Measurements from ENCODE around the gene CHST15.

The CHST15 gene

DNA sequence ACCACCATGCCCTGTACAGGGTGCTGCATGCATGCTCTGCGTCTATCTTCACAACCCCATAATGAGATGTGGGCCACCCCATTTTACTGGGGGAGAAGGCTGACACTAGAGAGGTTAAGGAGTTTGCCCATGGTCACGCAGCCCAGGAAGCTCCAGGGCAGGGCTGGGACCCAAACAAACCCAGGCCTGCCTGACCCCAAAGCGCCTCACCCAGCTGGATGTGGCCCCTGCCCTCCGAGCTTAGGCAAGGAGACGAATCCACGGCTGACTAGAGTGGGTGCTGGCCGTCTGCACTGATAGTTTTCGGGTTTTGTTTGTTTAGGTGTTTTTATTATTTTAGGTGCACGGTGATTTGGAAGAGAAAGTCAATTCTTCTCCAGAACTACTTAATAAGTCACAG is 65.7 kb downstream of the CHST15 start:
- Mint-ChIP-seq H3K4me1 (peaks cover 45% of the 10 kb centered on the region), H3K36me3 (ENCODE audit: low read depth) (no peaks in the 10 kb centered on the region), H3K27ac (no peak overlapping the region), H3K27me3 (ENCODE audit: low read depth, poor library complexity) (peaks cover 8% of the 10 kb centered on the region), H3K4me3 (no peak overlapping the region), H3K9me3 (no peaks in the 10 kb centered on the region)
- no peak for TF ChIP-seq CTCF (IDR thresholded peaks at IDR 0.05)
- DNase-seq, result no peak

GRCh38 chr10:124027031-124027611 is 66.3 kb downstream of the CHST15 start:
- TF ChIP-seq CTCF (IDR thresholded peaks at IDR 0.05), result no peak
- DNase-seq, result no peak
- no peaks in the 10 kb centered on the region for H3K36me3 Mint-ChIP-seq (ENCODE audit: low read depth)
- no peak overlapping the region for H3K27ac Mint-ChIP-seq
- H3K4me3 Mint-ChIP-seq, result no peak overlapping the region
- peaks cover 49% of the 10 kb centered on the region for H3K4me1 Mint-ChIP-seq
- peaks cover 13% of the 10 kb centered on the region for H3K27me3 Mint-ChIP-seq (ENCODE audit: low read depth, poor library complexity)
- no peaks in the 10 kb centered on the region for H3K9me3 Mint-ChIP-seq

DNA sequence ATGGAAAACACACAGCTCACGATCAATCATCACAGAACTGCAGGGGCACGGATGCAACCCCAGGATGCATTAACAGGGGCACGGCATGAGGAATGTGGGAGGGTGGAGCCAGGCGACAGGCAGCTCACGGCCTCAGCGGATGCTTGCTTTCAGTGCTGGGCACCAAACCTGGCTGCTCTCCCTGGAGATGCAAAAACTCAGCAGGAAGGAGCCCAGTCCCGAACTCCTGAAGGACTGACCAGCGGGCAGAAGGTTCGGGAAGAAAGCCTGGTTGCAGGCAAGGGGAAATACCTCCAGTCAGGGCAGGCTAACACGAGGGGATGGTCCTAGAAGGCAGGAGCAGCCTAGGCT is 66.8 kb downstream of the CHST15 start:
- peaks cover 54% of the 10 kb centered on the region for H3K4me1 Mint-ChIP-seq
- no peak overlapping the region for H3K27ac Mint-ChIP-seq
- H3K9me3 Mint-ChIP-seq, result no peaks in the 10 kb centered on the region
- H3K36me3 Mint-ChIP-seq (ENCODE audit: low read depth), result no peaks in the 10 kb centered on the region
- H3K4me3 Mint-ChIP-seq, result no peak overlapping the region
- peaks cover 19% of the 10 kb centered on the region for H3K27me3 Mint-ChIP-seq (ENCODE audit: low read depth, poor library complexity)
- no peak for TF ChIP-seq CTCF (IDR thresholded peaks at IDR 0.05)
- DNase-seq, result no peak

DNA sequence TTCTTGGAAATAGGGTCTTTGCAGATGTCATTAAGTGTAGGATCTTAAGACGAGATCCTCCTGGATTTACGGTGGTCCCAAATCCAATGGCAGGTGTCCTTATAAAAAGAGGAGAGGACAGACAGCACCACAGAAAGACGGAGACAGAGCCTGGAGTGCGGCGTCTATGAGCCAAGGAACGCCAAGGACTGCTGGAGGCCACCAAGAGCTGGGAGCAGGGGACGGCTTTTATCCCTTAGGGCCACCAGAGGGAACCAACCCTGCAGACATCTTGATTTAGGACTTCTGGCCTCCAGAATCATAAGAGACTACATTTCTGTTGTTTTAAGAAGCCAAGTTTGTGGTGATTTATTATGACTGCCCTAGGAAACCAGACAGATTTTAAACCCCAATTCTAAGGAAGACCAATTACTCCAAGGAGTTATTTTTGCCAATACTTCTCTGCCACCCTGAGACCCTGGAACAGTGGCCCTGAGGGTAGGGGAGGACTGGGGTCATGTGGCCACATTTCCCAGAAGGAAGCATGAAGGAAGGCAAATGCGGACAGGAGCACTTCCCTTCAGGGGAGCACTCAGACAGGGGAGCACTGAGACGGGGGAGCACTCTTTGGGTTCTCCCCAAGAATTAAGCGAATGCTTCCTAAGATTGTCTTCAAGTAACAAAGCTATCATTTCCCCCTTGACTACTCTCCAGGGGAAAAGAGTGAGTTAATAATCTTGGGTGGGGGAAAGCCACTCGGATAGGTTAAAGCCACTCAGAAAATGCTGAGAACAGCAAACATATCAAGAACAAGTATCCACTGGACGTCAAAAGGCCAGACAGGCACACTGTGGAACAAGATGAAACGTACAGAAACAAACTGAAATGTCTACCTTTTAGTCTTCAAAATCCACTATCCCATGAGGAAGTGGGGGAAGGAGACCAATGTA is 67.5 kb downstream of the CHST15 start:
- no peak for DNase-seq
- H3K27ac Mint-ChIP-seq, result no peak overlapping the region
- H3K4me3 Mint-ChIP-seq, result no peak overlapping the region
- TF ChIP-seq CTCF (IDR thresholded peaks at IDR 0.05), result peak; percentile 40
- H3K27me3 Mint-ChIP-seq (ENCODE audit: low read depth, poor library complexity), result peaks cover 25% of the 10 kb centered on the region
- no peaks in the 10 kb centered on the region for H3K9me3 Mint-ChIP-seq
- H3K4me1 Mint-ChIP-seq, result peaks cover 61% of the 10 kb centered on the region
- no peaks in the 10 kb centered on the region for H3K36me3 Mint-ChIP-seq (ENCODE audit: low read depth)

DNA sequence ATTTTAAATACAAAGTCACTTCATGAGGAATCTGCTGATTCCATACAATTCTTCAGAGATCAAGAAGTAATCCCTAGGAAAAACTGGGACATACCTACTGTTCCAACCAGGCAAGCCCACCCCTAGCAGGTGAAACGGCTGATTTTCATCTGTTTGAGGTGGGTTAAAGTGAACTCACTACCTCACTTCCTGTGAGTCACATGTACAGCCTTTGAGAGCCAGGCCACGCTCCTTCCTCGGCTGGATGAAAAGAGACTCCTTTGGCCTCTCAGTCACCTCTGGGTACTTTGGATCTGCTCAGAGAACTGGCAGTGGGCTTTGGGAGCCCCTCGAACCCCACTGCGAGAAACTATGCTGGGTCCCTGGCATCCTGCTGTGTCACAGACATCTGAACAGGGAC is 68.2 kb downstream of the CHST15 start:
- H3K27ac Mint-ChIP-seq, result no peak overlapping the region
- no peak for TF ChIP-seq CTCF (IDR thresholded peaks at IDR 0.05)
- H3K27me3 Mint-ChIP-seq (ENCODE audit: low read depth, poor library complexity), result peaks cover 33% of the 10 kb centered on the region
- H3K36me3 Mint-ChIP-seq (ENCODE audit: low read depth), result no peaks in the 10 kb centered on the region
- no peak overlapping the region for H3K4me3 Mint-ChIP-seq
- DNase-seq, result no peak
- no peaks in the 10 kb centered on the region for H3K9me3 Mint-ChIP-seq
- H3K4me1 Mint-ChIP-seq, result peaks cover 67% of the 10 kb centered on the region

Data from nephron progenitor cell (in vitro differentiated cells).